ENCODE results near the gene SWSAP1.
"Not testable (repeated sequence)": the region's sequence is repeated elsewhere in the genome, so short reads cannot be mapped to it uniquely, and the experiment has no call there.

Gene SWSAP1

GRCh38 chr19:11379269-11379845 lies 4.9 kb downstream of the SWSAP1 start:
- not testable (repeated sequence) for DNase-seq

GRCh38 chr19:11379857-11380350 lies 5.4 kb downstream of the SWSAP1 start:
- DNase-seq, result no peak

GRCh38 chr19:11380653-11381537 lies 6.4 kb downstream of the SWSAP1 start:
- peak; percentile 98 for DNase-seq

GRCh38 chr19:11382898-11383705 lies 8.6 kb downstream of the SWSAP1 start:
- peak; percentile 63 for DNase-seq

GRCh38 chr19:11383706-11384048 lies 9.2 kb downstream of the SWSAP1 start:
- DNase-seq, result no peak

GRCh38 chr19:11384778-11385129 lies 10.3 kb downstream of the SWSAP1 start:
- DNase-seq, result no peak

- DNase-seq, result peak; percentile 21
Measured at GRCh38 chr19:11387162-11388034, 12.9 kb downstream of the SWSAP1 start.

GRCh38 chr19:11390359-11390758 lies 15.9 kb downstream of the SWSAP1 start:
- DNase-seq, result no peak

- DNase-seq, result no peak
Measured at GRCh38 chr19:11390933-11391680, 16.6 kb downstream of the SWSAP1 start.

GRCh38 chr19:11397089-11397610 lies 22.7 kb downstream of the SWSAP1 start:
- no peak for DNase-seq

- DNase-seq, result no peak
Measured at GRCh38 chr19:11399667-11400066, 25.2 kb downstream of the SWSAP1 start.

- no peak for DNase-seq
Measured at GRCh38 chr19:11400798-11401197, 26.3 kb downstream of the SWSAP1 start.

GRCh38 chr19:11401808-11402543 lies 27.5 kb downstream of the SWSAP1 start:
- no peak for DNase-seq

- DNase-seq, result no peak
Measured at GRCh38 chr19:11404588-11405222, 30.2 kb downstream of the SWSAP1 start.

GRCh38 chr19:11405846-11406643 lies 31.6 kb downstream of the SWSAP1 start:
- DNase-seq, result peak; percentile 38

GRCh38 chr19:11406703-11407236 lies 32.3 kb downstream of the SWSAP1 start:
- not testable (repeated sequence) for DNase-seq

GRCh38 chr19:11408591-11408990 lies 34.1 kb downstream of the SWSAP1 start:
- DNase-seq, result no peak

GRCh38 chr19:11410682-11411081 lies 36.2 kb downstream of the SWSAP1 start:
- no peak for DNase-seq

- no peak for DNase-seq
Measured at GRCh38 chr19:11414544-11414943, 40.1 kb downstream of the SWSAP1 start.

Measured in CD4-positive, alpha-beta T cell treated with Interferon gamma for 1 hour (primary cell).